Erythroblast (primary cell): ENCODE results near the gene PHYHIPL.

Source experiments
- GATA1 ChIP-seq: IDR thresholded peaks from 2 replicates; pipeline ENCODE4 v1.6.1; 2011; ENCODE audit warnings: low read depth, mild to moderate bottlenecking, control low read depth, low read length, moderate library complexity
- POLR2A ChIP-seq: IDR thresholded peaks from 2 replicates; pipeline ENCODE4 v1.6.1; 2011; ENCODE audit warnings: mild to moderate bottlenecking, low read length

DNA sequence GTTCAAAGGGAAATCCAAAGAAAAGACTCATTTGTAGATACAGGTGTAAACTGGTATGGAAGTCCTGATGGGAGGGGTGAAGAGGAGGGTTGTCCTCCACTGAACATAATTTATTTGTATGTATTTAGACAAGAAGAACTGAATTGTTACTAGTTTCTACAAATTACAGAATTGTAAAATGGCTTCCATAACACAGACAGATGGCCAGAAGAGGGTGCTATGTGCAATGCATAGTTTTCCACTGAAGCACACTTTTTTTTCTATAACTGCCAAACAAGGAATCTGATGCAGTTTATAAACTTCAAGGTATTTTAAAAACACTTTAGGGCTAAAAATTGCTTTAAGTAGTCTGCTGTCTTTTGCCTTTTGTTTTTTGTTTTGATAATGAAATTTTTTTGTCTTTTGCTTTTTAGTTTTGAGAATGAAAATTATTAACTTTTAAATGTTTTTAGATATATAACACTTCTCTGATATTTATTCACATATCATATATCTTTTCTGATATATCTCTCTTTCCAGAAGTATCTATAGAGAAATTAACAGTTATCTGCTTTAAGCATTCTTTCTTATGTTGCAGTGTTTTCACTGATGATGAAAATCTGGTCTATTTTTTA, 58.5 kb downstream of the PHYHIPL start:
- TF ChIP-seq POLR2A (no peak), GATA1 (no peak)
